GM06990 (cell line): ENCODE data around the gene PGA4.

Source experiments
- DNase-seq: peaks from one replicate; pipeline ENCODE4 v3.0.0-alpha.2; 2011; ENCODE audit not compliant: insufficient read length; ENCODE audit errors: extremely low read depth
- H3K27me3 ChIP-seq: replicated peaks from 2 replicates; pipeline ENCODE4 v1.6.0; 2011; ENCODE audit warnings: low read length; ENCODE audit not compliant: control insufficient read depth, insufficient read depth
- H3K36me3 ChIP-seq: 2 replicates; pipeline ENCODE4 v1.5.1; 2011; ENCODE audit warnings: low read length; ENCODE audit not compliant: control insufficient read depth, insufficient read depth
- H3K4me3 ChIP-seq: replicated peaks from 2 replicates; pipeline ENCODE4 v1.5.1; 2011; ENCODE audit warnings: low read depth, mild to moderate bottlenecking, control low read depth, low read length
- TF ChIP-seq, protein P1 (sequence below): IDR thresholded peaks from 2 replicates; pipeline ENCODE4 v1.5.1; 2011; ENCODE audit warnings: low read length, control low read depth, mild to moderate bottlenecking, inconsistent platforms; ENCODE audit not compliant: insufficient read depth, poor library complexity, severe bottlenecking

The PGA4 gene

DNA sequence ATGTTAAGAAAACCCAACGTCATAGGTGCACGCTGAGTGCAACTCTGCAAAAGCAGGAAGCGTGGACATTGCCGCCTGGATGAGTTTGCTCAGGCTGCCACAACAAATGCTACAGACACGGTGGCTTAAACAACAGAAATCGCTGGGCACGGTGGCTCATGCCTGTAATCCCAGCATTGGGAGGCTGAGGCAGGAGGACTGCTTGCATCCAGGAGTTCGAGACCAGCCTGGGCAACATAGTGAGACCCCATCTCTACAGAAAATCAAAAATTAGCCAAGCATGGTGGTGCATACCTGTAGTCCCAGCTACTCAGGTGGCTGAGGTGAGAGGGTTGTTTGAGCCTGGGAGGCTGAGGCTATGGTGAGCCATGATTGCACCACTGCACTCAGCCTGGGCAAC, 32.2 kb upstream of the PGA4 start:
- DNase-seq = no peak
- no peaks in the 10 kb centered on the region; the same call in 1 of the 2 replicates for H3K27me3 ChIP-seq
- H3K4me3 ChIP-seq = no peak overlapping the region
- H3K36me3 ChIP-seq = no peaks in the 10 kb centered on the region
- TF ChIP-seq, protein P1, sequence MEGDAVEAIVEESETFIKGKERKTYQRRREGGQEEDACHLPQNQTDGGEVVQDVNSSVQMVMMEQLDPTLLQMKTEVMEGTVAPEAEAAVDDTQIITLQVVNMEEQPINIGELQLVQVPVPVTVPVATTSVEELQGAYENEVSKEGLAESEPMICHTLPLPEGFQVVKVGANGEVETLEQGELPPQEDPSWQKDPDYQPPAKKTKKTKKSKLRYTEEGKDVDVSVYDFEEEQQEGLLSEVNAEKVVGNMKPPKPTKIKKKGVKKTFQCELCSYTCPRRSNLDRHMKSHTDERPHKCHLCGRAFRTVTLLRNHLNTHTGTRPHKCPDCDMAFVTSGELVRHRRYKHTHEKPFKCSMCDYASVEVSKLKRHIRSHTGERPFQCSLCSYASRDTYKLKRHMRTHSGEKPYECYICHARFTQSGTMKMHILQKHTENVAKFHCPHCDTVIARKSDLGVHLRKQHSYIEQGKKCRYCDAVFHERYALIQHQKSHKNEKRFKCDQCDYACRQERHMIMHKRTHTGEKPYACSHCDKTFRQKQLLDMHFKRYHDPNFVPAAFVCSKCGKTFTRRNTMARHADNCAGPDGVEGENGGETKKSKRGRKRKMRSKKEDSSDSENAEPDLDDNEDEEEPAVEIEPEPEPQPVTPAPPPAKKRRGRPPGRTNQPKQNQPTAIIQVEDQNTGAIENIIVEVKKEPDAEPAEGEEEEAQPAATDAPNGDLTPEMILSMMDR = no peak

DNA sequence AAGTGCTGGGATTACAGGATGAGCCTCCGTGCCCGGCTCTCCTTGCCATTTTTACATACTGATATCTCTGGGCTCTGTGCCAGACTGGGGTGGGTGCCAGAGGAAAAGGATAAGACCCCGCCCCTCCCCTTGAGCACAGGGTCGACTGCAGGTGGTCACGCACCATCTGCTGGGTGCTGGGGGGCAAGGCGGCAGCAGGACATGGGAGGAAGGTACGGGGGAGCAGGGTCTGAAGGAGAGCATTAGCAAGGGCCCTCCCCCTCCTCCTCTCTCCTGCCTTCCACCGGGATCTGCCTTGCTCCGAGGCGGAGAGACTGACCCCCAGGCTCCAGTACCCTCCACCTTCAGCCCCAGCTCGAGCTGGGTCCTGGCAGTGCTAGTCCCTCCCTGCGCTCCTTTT, 28.6 kb upstream of the PGA4 start:
- Histone ChIP-seq H3K36me3 (no peaks in the 10 kb centered on the region), H3K27me3 (no peaks in the 10 kb centered on the region; the same call in 1 of the 2 replicates), H3K4me3 (no peak overlapping the region)
- TF ChIP-seq, protein P1 = no peak
- no peak for DNase-seq

DNA sequence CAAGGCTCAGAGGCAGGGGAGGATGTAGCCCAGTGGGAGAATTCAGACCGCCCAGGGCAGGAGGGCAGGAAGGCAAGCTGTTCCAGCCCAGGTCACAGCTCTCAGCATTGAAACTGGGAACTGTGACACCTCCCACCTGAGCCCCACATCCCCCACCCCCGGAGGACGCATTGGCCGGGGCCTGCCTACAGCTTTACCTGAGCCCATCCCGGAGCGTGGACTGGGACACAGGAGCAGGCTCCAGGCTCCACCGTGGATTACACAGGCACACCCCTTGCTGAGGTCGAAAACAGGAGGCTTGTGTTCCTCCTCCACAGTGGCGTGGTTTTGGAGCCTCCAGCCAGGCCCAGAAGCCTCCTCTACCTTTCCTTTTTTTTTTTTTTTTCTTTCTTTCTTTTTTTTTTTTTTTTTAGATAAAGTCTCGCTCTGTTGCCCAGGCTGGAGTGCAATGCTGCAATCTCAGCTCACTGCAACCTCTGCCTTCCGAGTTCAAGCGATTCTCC, 27.9 kb upstream of the PGA4 start:
- H3K36me3 ChIP-seq = no peaks in the 10 kb centered on the region
- no peak overlapping the region for H3K4me3 ChIP-seq
- no peak for DNase-seq
- TF ChIP-seq, protein P1 = no peak
- H3K27me3 ChIP-seq = no peaks in the 10 kb centered on the region; the same call in 1 of the 2 replicates

DNA sequence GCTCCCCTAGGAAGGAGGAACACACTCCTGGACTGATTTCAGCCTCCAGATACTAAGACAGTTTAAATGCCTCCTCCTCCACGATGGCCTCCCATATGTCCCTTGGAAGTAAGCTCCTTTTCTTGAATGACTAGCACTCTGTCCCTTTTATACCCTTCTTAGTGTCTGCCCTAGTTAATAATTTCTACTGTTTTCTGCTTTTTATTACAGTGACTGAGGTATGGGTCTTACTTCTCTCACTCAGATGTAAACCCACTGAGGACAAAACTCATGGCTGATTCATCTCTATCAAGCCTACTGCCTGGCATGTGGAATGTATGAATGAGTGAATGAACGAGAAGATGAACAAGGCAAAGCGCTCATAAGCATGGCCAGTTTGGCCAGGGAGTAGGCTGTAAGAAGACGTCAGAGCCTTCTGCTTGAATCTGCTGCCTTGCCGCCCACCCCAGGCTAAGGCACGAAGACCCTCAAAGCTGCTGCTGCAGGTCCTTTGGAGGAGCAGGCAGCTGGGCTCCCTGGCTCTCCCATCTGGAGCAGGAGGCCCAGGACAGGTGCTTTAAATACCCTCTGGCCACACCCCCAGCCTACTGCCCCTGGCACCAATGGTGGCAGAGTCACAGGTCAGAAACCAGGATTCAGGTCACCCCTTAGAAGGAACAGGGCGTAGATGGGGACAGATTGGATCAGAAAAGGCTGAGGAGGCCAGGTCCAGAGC, 27.0 kb upstream of the PGA4 start:
- H3K27me3 ChIP-seq = no peaks in the 10 kb centered on the region; the same call in 1 of the 2 replicates
- H3K36me3 ChIP-seq = no peaks in the 10 kb centered on the region
- H3K4me3 ChIP-seq = no peak overlapping the region
- no peak for DNase-seq
- TF ChIP-seq, protein P1 = no peak

DNA sequence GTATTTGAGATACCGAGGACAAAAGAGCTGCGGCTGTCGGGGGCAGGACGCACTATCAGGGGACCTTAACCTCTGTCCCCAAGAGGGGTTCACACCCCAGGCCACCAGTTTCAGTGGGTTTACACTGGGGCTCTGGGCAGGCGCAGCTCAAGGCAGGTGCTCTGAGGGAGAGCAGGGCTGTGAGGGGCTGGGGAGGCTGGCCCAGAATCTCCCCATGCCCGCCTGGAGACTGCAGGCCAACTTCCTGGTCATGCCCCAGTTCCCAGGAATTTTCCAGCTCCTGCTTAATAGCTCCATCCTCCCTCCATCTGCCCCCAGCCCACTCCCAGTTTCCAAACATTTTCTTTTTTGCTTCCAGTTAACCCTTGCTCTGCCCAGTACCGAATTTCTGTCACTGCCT, 26.4 kb upstream of the PGA4 start:
- DNase-seq = no peak
- no peaks in the 10 kb centered on the region for H3K36me3 ChIP-seq
- no peaks in the 10 kb centered on the region; the same call in 1 of the 2 replicates for H3K27me3 ChIP-seq
- TF ChIP-seq, protein P1 = no peak
- H3K4me3 ChIP-seq = no peak overlapping the region
